ENCODE data around the gene NME7.

NME7 gene

DNA sequence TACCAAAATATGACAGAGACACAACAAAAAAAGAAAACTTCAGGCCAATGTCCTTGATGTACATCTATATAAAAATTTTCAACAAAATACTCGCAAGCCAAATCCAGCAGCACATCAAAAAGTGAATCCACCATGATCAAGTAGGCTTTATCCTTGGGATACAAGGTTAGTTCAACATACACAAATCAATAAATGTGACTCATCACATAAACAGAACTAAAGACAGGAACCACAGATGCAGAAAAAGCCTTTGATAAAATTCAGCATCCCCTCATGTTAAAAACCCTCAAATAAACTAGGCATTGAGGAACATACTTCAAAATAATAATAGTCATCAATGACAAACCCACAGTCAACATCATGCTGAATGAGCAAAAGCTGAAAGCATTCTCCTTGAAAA, 101.5 kb downstream of the NME7 start:
- H3K27me3 ChIP-seq (replicated peaks; ENCODE audit: control insufficient read depth, insufficient read depth, low read length) = no peaks in the 10 kb centered on the region
- H3K4me3 ChIP-seq (replicated peaks; ENCODE audit: low read depth, low read length) = no peak overlapping the region
- DNase-seq (ENCODE audit: extremely low read depth, insufficient read length) = no peak
- no peak for TF ChIP-seq CTCF (IDR thresholded peaks at IDR 0.05; ENCODE audit: insufficient read depth, low read length, poor library complexity, severe bottlenecking)
- no peaks in the 10 kb centered on the region for H3K36me3 ChIP-seq (ENCODE audit: control insufficient read depth, insufficient read depth, low read length)

DNA sequence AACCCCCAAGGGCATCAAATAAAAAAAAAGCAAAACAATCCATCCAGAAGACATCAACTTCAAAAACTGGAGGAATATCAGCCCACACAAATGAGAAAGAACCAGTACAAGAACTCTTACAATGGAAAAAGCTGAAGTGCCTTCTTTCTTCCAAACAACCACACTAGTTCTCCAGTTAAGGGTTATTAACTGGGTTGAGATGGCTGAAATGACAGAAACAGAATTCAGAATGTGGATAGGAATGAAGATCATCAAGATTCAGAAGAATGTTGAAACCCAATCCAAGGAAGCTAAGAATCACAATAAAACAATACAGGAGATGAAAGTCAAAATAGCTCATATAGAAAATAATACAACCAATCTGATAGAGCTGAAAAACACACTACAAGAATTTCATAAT, 104.5 kb downstream of the NME7 start:
- H3K4me3 ChIP-seq (replicated peaks; ENCODE audit: low read depth, low read length) = no peak overlapping the region
- no peaks in the 10 kb centered on the region for H3K36me3 ChIP-seq (ENCODE audit: control insufficient read depth, insufficient read depth, low read length)
- TF ChIP-seq CTCF (IDR thresholded peaks at IDR 0.05; ENCODE audit: insufficient read depth, low read length, poor library complexity, severe bottlenecking) = no peak
- H3K27me3 ChIP-seq (replicated peaks; ENCODE audit: control insufficient read depth, insufficient read depth, low read length) = no peaks in the 10 kb centered on the region
- DNase-seq (ENCODE audit: extremely low read depth, insufficient read length) = no peak

DNA sequence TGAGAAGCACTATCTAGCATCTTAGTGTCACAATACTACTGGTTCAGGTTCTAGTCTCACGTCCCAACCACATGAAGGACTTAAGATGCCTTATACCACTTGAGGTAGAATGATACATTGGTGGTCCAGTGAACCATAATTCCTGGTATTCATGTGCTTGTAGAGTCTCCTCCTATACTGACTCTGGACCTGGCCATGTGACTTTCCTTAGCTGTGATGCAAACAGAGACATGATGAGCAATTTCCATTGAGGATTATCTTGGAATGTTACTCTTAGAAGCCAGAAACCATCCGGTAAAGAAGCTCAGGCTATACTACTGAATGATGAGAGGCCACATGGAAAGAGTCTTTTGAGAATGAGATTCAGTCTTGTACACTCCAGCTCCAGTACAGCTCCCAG, 105.7 kb downstream of the NME7 start:
- Histone ChIP-seq H3K4me3 (replicated peaks; ENCODE audit: low read depth, low read length) (no peak overlapping the region), H3K27me3 (replicated peaks; ENCODE audit: control insufficient read depth, insufficient read depth, low read length) (no peaks in the 10 kb centered on the region), H3K36me3 (ENCODE audit: control insufficient read depth, insufficient read depth, low read length) (no peaks in the 10 kb centered on the region)
- DNase-seq (ENCODE audit: extremely low read depth, insufficient read length) = no peak
- no peak for TF ChIP-seq CTCF (IDR thresholded peaks at IDR 0.05; ENCODE audit: insufficient read depth, low read length, poor library complexity, severe bottlenecking)

DNA sequence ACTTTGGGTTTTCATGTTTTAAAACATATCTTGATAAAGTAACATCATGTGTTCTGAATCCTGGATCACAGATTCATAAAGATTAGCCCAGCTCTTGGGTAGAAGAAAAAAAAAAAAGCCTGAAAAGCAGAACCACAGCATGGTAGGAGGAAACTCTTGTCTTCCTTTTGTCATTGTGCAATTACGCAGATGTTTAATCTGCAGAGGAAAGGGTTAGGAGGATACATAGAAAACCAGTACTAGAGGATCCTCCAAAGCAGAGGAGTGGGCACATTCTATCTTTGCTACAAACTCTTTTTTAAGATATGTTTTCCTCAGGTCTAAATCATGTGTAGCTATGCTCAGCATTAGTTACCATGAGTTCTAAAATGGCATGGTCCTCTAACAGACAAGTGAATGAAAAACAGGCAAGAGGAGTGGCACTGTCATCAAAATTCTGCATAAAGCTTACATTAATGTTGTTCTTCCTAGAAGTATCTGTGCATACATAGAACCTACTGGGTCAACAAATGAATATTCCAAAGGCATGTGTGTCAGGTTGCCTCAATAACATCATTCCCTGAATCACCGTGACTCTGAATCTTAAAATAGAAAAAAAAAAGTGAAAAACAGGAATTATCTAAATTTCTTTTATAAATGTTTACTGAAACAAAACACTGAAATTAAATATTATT, 107.0 kb downstream of the NME7 start:
- H3K27me3 ChIP-seq (replicated peaks; ENCODE audit: control insufficient read depth, insufficient read depth, low read length) = no peaks in the 10 kb centered on the region
- no peak overlapping the region for H3K4me3 ChIP-seq (replicated peaks; ENCODE audit: low read depth, low read length)
- no peak for TF ChIP-seq CTCF (IDR thresholded peaks at IDR 0.05; ENCODE audit: insufficient read depth, low read length, poor library complexity, severe bottlenecking)
- no peak for DNase-seq (ENCODE audit: extremely low read depth, insufficient read length)
- no peaks in the 10 kb centered on the region for H3K36me3 ChIP-seq (ENCODE audit: control insufficient read depth, insufficient read depth, low read length)

DNA sequence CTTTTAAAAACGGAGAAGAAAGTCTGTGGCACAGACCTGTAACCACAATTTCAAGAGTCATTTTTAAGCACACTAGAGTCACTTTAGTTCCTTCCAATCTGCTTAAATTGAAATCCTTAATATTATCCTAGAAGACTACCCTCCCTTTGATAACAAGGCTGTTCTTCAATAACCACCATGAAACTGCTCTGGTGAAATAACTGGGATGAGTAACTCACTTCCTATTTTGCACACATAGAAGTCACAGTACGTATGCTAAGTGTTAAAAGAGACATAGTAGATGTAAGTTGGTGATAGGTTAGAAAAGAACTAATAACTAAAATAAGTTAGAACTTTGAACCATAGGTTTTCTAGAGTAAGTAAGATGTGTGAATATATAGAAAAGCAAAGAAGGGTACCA, 107.8 kb downstream of the NME7 start:
- H3K4me3 ChIP-seq (replicated peaks; ENCODE audit: low read depth, low read length) = no peak overlapping the region
- no peaks in the 10 kb centered on the region for H3K36me3 ChIP-seq (ENCODE audit: control insufficient read depth, insufficient read depth, low read length)
- no peak for DNase-seq (ENCODE audit: extremely low read depth, insufficient read length)
- TF ChIP-seq CTCF (IDR thresholded peaks at IDR 0.05; ENCODE audit: insufficient read depth, low read length, poor library complexity, severe bottlenecking) = no peak
- H3K27me3 ChIP-seq (replicated peaks; ENCODE audit: control insufficient read depth, insufficient read depth, low read length) = no peaks in the 10 kb centered on the region

DNA sequence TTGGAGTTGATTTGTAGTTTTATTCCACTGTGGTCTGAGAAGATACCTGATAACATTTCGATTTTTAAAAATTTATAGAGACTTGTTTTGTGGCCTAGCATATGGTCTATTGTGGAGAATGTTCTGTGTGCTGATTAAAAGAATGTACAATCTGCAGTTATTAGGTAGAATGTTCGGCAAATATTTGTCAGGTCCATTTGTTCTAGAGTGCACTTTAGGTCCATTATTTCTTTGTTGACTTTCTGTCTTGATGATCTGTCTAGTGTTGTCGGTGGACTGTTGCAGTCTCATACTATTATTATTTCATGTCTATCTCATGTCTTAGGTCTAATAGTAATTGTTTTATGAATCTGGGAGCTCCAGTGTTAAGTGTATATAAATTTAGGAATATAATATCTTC, 116.8 kb downstream of the NME7 start:
- no peak for DNase-seq (ENCODE audit: extremely low read depth, insufficient read length)
- no peak for TF ChIP-seq CTCF (IDR thresholded peaks at IDR 0.05; ENCODE audit: insufficient read depth, low read length, poor library complexity, severe bottlenecking)
- H3K36me3 ChIP-seq (ENCODE audit: control insufficient read depth, insufficient read depth, low read length) = no peaks in the 10 kb centered on the region
- no peak overlapping the region for H3K4me3 ChIP-seq (replicated peaks; ENCODE audit: low read depth, low read length)
- no peaks in the 10 kb centered on the region for H3K27me3 ChIP-seq (replicated peaks; ENCODE audit: control insufficient read depth, insufficient read depth, low read length)
